G401.6 (cell line): Measurements from ENCODE around the gene TBCC.
"Not testable (repeated sequence)": the region's sequence is repeated elsewhere in the genome, so short reads cannot be mapped to it uniquely, and the experiment has no call there.

Experiments
- FAIRE-seq: peaks from 2 replicates; lab custom pipeline; 2012; peaks lifted over from hg19 to GRCh38; lab: Jason Lieb, UNC

The TBCC gene

GRCh38 chr6:42769836-42770235 lies 23.9 kb upstream of the TBCC start:
- no peak for FAIRE-seq

- FAIRE-seq = no peak
These were observed 23.1 kb upstream of the TBCC start for GRCh38 chr6:42769051-42769450.

GRCh38 chr6:42766163-42766670 lies 20.3 kb upstream of the TBCC start:
- no peak for FAIRE-seq

- no peak for FAIRE-seq
These were observed 19.2 kb upstream of the TBCC start for GRCh38 chr6:42764911-42765648.

GRCh38 chr6:42762950-42763349 lies 17.0 kb upstream of the TBCC start:
- FAIRE-seq = no peak

- no peak for FAIRE-seq
These were observed 16.5 kb upstream of the TBCC start for GRCh38 chr6:42762426-42762859.

- FAIRE-seq = no peak
These were observed 15.6 kb upstream of the TBCC start for GRCh38 chr6:42761287-42762067.

- no peak for FAIRE-seq
These were observed 13.0 kb upstream of the TBCC start for GRCh38 chr6:42758756-42759430.

- no peak for FAIRE-seq
These were observed 10.8 kb upstream of the TBCC start for GRCh38 chr6:42756722-42757121.

GRCh38 chr6:42754759-42755158 lies 8.9 kb upstream of the TBCC start:
- FAIRE-seq = no peak

- FAIRE-seq = no peak
These were observed 5.2 kb upstream of the TBCC start for GRCh38 chr6:42751055-42751454.

GRCh38 chr6:42748203-42748898 lies 2.4 kb upstream of the TBCC start:
- FAIRE-seq = no peak

- FAIRE-seq = peak; percentile 95
These were observed 824 bp upstream of the TBCC start for GRCh38 chr6:42746463-42747391.

GRCh38 chr6:42745083-42745639 lies 742 bp downstream of the TBCC start:
- FAIRE-seq = no peak

GRCh38 chr6:42744351-42744893 lies 1.5 kb downstream of the TBCC start:
- no peak for FAIRE-seq

GRCh38 chr6:42742116-42742894 lies 3.6 kb downstream of the TBCC start:
- no peak for FAIRE-seq

- FAIRE-seq = no peak
These were observed 5.2 kb downstream of the TBCC start for GRCh38 chr6:42740725-42741124.

GRCh38 chr6:42735976-42736375 lies 9.9 kb downstream of the TBCC start:
- no peak for FAIRE-seq

- not testable (repeated sequence) for FAIRE-seq
These were observed 11.9 kb downstream of the TBCC start for GRCh38 chr6:42733867-42734481.
